ENCODE results near the gene MYO7A.

MYO7A gene

DNA sequence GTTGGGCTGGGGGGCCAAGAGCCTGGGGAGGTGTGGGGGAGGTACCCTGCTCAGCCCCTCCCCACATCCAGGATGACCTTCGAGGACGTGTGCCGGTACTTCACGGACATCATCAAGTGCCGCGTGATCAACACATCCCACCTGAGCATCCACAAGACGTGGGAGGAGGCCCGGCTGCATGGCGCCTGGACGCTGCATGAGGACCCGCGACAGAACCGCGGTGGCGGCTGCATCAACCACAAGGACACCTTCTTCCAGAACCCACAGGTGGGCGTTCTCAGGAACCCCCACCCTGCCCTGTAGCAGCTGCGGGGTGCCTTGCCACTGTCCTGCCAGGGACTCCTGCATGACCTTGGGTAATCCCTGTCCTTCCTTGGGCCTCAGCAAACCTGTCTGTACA, 10.0 kb upstream of the MYO7A start:
- TF ChIP-seq, protein P1, sequence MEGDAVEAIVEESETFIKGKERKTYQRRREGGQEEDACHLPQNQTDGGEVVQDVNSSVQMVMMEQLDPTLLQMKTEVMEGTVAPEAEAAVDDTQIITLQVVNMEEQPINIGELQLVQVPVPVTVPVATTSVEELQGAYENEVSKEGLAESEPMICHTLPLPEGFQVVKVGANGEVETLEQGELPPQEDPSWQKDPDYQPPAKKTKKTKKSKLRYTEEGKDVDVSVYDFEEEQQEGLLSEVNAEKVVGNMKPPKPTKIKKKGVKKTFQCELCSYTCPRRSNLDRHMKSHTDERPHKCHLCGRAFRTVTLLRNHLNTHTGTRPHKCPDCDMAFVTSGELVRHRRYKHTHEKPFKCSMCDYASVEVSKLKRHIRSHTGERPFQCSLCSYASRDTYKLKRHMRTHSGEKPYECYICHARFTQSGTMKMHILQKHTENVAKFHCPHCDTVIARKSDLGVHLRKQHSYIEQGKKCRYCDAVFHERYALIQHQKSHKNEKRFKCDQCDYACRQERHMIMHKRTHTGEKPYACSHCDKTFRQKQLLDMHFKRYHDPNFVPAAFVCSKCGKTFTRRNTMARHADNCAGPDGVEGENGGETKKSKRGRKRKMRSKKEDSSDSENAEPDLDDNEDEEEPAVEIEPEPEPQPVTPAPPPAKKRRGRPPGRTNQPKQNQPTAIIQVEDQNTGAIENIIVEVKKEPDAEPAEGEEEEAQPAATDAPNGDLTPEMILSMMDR (IDR thresholded peaks at IDR 0.05; ENCODE audit: insufficient read depth, low read depth, low read length, missing control alignments): no peak
- H3K4me3 ChIP-seq (ENCODE audit: low read length): no peak overlapping the region
- no peak for DNase-seq (ENCODE audit: low read depth)

DNA sequence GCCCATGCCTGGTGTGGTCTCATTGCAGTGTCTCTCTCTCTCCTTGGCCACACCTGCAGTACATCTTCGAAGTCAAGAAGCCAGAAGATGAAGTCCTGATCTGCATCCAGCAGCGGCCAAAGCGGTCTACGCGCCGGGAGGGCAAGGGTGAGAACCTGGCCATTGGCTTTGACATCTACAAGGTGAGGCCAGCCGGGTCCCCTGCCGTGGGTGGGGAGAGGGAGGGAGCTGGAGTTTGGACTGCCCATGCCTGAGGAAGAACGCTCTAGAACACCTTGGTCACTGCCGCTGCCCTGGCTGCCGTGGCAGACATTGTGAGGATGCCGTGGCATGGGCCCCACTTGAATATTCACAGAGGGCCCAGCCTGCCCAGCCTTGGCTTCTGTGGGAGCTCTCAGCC, 9.1 kb upstream of the MYO7A start:
- TF ChIP-seq, protein P1 (IDR thresholded peaks at IDR 0.05; ENCODE audit: insufficient read depth, low read depth, low read length, missing control alignments): no peak
- no peak overlapping the region for H3K4me3 ChIP-seq (ENCODE audit: low read length)
- DNase-seq (ENCODE audit: low read depth): no peak

DNA sequence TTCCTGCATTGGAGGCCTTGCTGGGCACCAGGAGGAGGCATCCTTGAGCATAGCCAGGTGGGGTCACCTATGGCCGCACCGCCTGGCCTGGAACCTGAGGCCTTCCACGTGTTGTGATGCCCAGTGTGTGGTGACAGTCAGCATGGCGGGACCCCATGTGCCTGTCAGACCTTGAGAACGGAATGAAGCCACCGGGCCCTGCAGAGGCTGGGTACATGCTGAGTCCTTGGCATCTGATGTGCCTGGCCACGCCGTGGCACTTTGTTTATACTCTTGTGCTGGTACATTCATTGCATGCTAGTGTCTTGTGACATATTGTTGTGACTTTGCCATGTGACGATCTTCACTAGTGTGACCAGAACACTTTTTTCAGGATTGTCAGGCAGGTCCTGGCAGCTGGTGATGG, 8.5 kb upstream of the MYO7A start:
- no peak for DNase-seq (ENCODE audit: low read depth)
- TF ChIP-seq, protein P1 (IDR thresholded peaks at IDR 0.05; ENCODE audit: insufficient read depth, low read depth, low read length, missing control alignments): no peak
- no peak overlapping the region for H3K4me3 ChIP-seq (ENCODE audit: low read length)

DNA sequence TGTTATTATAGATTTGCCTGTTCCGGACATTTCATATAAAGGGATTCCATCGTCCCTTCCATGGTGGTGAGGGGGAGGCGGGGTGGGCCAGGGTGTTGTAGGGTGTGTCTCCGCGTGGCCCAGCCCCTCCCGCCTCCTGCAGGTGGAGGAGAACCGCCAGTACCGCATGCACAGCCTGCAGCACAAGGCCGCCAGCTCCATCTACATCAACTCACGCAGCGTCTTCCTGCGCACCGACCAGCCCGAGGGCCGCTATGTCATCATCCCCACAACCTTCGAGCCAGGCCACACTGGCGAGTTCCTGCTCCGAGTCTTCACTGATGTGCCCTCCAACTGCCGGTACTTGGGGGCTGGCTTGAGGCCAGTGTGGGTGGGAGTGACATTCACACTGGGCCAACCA, 7.5 kb upstream of the MYO7A start:
- TF ChIP-seq, protein P1 (IDR thresholded peaks at IDR 0.05; ENCODE audit: insufficient read depth, low read depth, low read length, missing control alignments): no peak
- no peak for DNase-seq (ENCODE audit: low read depth)
- no peak overlapping the region for H3K4me3 ChIP-seq (ENCODE audit: low read length)

DNA sequence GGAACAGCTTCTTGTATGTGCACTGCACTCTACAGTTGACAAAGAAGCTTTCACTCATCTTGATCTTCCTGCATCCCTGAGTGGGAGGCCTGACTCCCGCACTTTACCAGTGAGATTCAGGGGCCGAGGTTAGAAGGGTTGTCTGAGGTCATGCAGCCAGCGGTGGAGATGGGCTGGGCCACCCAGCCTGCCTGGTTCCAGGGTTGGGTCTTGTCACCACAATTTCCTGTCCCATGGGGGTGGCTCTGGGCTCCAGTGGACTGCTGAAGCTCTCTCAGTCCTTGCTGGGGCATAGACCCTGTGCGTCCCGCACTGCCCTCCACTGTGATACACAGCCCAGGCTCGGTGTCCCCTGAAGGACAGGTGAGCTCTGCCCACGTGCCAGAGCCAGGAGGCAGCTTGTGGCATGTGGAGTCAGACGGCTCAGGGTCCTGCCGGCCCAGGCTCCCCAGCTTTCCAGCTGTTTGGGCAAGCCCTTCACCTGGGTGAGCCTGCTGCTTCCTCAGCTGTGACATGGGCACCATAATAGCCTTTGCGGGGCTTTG, 6.9 kb upstream of the MYO7A start:
- TF ChIP-seq, protein P1 (IDR thresholded peaks at IDR 0.05; ENCODE audit: insufficient read depth, low read depth, low read length, missing control alignments): no peak
- no peak overlapping the region for H3K4me3 ChIP-seq (ENCODE audit: low read length)
- no peak for DNase-seq (ENCODE audit: low read depth)

DNA sequence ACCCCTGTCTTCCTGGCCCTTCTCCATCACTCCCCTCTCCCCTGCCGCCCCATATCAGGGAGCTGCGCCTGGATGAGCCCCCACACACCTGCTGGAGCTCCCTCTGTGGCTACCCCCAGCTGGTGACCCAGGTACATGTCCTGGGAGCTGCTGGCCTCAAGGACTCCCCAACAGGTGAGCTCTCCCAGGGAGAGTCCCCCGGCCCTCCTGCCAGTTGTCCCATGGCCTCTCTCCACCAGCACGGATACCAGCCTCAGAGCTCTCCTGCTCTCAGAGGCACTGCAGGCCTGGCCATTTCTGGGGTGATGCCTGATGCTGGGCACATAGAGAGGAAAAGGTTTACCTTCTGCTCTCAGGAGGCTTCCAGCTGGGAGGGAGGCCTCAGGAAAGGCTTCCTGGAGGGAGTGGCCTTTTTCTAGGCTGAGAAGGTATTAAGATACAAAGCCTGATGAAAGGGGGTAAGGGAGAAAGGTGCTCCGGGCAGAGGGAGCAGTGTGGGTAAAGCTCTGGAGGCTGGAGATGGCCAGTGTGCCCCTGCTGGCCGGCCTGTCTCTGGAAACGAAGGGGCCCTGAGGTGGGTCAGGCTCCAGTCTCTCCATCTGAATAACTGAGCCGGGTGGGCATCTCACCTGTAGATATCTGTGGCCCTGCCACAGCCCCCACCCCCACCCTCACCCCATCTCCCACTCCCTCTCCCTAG, 6.0 kb upstream of the MYO7A start:
- no peak for DNase-seq (ENCODE audit: low read depth)
- TF ChIP-seq, protein P1 (IDR thresholded peaks at IDR 0.05; ENCODE audit: insufficient read depth, low read depth, low read length, missing control alignments): no peak
- H3K4me3 ChIP-seq (ENCODE audit: low read length): no peak overlapping the region

Data from epithelial cell of esophagus (primary cell).